B cell (primary cell): ENCODE data around the gene OR10H2. TPM values are rescaled to one million over a fixed set of nuclear protein-coding genes. Genes with fewer than 3 reads are reported as not detected.

ENCODE experiments used
- ATAC-seq: fragments of 200-7000 bp; cut with Tn5 transposase; one replicate; pipeline ENCODE4 v1.10.0; 2021; ENCODE audit warnings: low read depth, mild to moderate bottlenecking, moderate number of reproducible peaks, moderate library complexity
- CTCF ChIA-PET: fragments of 350-600 bp; sonication (Branson Sonifier 250); formaldehyde crosslinking; loops from one replicate; lab custom pipeline; 2021; ENCODE audit warnings: antibody characterized with exemption, inconsistent platforms; lab: Charles Lee
- POLR2A ChIA-PET: fragments of 350-600 bp; sonication (Branson Sonifier 250); formaldehyde crosslinking; loops from one replicate; lab custom pipeline; 2021; ENCODE audit warnings: antibody characterized with exemption; lab: Charles Lee
- DNase-seq: peaks from one replicate; pipeline ENCODE4 v3.0.0; 2013
- H2AFZ ChIP-seq: 2 replicates; pipeline ENCODE4 v1.6.1; 2012; ENCODE audit warnings: mild to moderate bottlenecking, low read depth, low read length; ENCODE audit not compliant: insufficient read depth, poor library complexity, severe bottlenecking
- H3K27ac ChIP-seq, 2 donors: 1 replicate in 1 of 2; 2 replicates in 1 of 2; pipeline ENCODE4 v1.5.1; 2012 to 2013; ENCODE audit warnings: low read length in 2 of 2, mild to moderate bottlenecking in 2 of 2, moderate library complexity in 1 of 2
- H3K27me3 ChIP-seq, 4 experiments: fragments of 200-600 bp in 1 of 4; sonication (generic) in 1 of 4; replicated peaks in 1 of 4; 1 replicate in 2 of 4; 2 replicates in 2 of 4; pipeline versions ENCODE4 v1.6.1 to v1.7.0; 2013 to 2016; ENCODE audit warnings: low read length in 3 of 4, mild to moderate bottlenecking in 2 of 4, mixed read lengths in 1 of 4, moderate library complexity in 1 of 4; ENCODE audit not compliant: insufficient read depth in 4 of 4, control insufficient read depth in 3 of 4; ENCODE audit errors: control extremely low read depth in 1 of 4
- H3K36me3 ChIP-seq, 2 experiments: replicated peaks in 1 of 2; 1 replicate in 1 of 2; 2 replicates in 1 of 2; pipeline versions ENCODE4 v1.6.1 to v1.7.1; 2013; ENCODE audit warnings: low read length in 1 of 2; ENCODE audit not compliant: insufficient read depth in 2 of 2, control insufficient read depth in 1 of 2; ENCODE audit errors: control extremely low read depth in 1 of 2, extremely low read depth in 1 of 2
- H3K4me1 ChIP-seq, 2 donors: fragments of 200-600 bp in 1 of 2; sonication (generic) in 1 of 2; 1 replicate in 1 of 2; 2 replicates in 1 of 2; pipeline versions ENCODE4 v1.5.1 to v1.6.1; 2013 to 2017; ENCODE audit warnings: low read length in 2 of 2; ENCODE audit not compliant: control insufficient read depth in 2 of 2, insufficient read depth in 2 of 2
- H3K4me2 ChIP-seq: replicated peaks from 2 replicates; pipeline ENCODE3; 2012; ENCODE audit warnings: mild to moderate bottlenecking, low read depth, low read length; ENCODE audit not compliant: poor library complexity, severe bottlenecking
- H3K4me3 ChIP-seq, 5 experiments: fragments of 200-600 bp in 1 of 5; sonication (generic) in 1 of 5; 1 replicate in 3 of 5; 2 replicates in 2 of 5; pipeline versions ENCODE4 v1.5.1 to v1.7.0; 2011 to 2016; ENCODE audit warnings: low read length in 4 of 5, mild to moderate bottlenecking in 4 of 5, low read depth in 2 of 5, control low read depth in 1 of 5, moderate library complexity in 1 of 5; ENCODE audit not compliant: insufficient read depth in 1 of 5; ENCODE audit errors: control extremely low read depth in 1 of 5, extremely low read depth in 1 of 5
- H3K79me2 ChIP-seq: fragments of 200-600 bp; sonication (generic); one replicate; pipeline ENCODE4 v1.6.0; 2016; ENCODE audit warnings: low read length; ENCODE audit not compliant: control insufficient read depth, insufficient read depth
- H3K9ac ChIP-seq: fragments of 200-600 bp; sonication (generic); 2 replicates; pipeline ENCODE4 v1.6.1; 2017; ENCODE audit warnings: mild to moderate bottlenecking, low read length, moderate library complexity
- H3K9me3 ChIP-seq, 3 donors: one replicate each; pipeline versions ENCODE4 v1.6.1 to v1.7.1; 2013; ENCODE audit warnings: low read length in 2 of 3; ENCODE audit not compliant: control insufficient read depth in 2 of 3, insufficient read depth in 1 of 3; ENCODE audit errors: control extremely low read depth in 1 of 3
- H4K20me1 ChIP-seq: 2 replicates; pipeline ENCODE4 v1.6.0; 2012; ENCODE audit warnings: mild to moderate bottlenecking, low read length; ENCODE audit not compliant: insufficient read depth, control insufficient read depth, poor library complexity, severe bottlenecking
- H3K27ac Mint-ChIP-seq: one replicate; pipeline ENCODE4 v1.8.0; 2021; ENCODE audit warnings: mixed read lengths
- H3K27me3 Mint-ChIP-seq: one replicate; pipeline ENCODE4 v1.8.0; 2021; ENCODE audit warnings: mixed read lengths
- H3K4me1 Mint-ChIP-seq: one replicate; pipeline ENCODE4 v1.8.0; 2021; ENCODE audit warnings: mixed read lengths
- H3K4me3 Mint-ChIP-seq: one replicate; pipeline ENCODE4 v1.8.0; 2021; ENCODE audit warnings: mixed read lengths
- H3K9me3 Mint-ChIP-seq: one replicate; pipeline ENCODE4 v1.8.0; 2022; ENCODE audit warnings: mixed read lengths; ENCODE audit not compliant: insufficient read depth
- CTCF ChIP-seq: fragments of 200-600 bp; IDR thresholded peaks from one replicate; pipeline ENCODE4 v1.8.0; 2022; ENCODE audit warnings: antibody characterized with exemption, mild to moderate bottlenecking
- EZH2 ChIP-seq: IDR thresholded peaks from 2 replicates; pipeline ENCODE4 v1.6.1; 2012; ENCODE audit warnings: borderline replicate concordance, low read depth, mild to moderate bottlenecking, moderate library complexity, low read length; ENCODE audit not compliant: insufficient read depth, poor library complexity, severe bottlenecking
- WGBS: methylation state at CpG from one replicate; pipeline ENCODE4 v1.1.5; 2013; ENCODE audit warnings: missing lambda C conversion rate; ENCODE audit not compliant: insufficient coverage; 5-methylcytosine and 5-hydroxymethylcytosine counted together
- intact Hi-C: fragments of 100-400 bp; cut with micrococcal nuclease; formaldehyde crosslinking; loops from one replicate; pipeline ENCODE4 v1.10.0; 2022
- polyA plus RNA-seq: library from polyadenylated mRNA; depleted of rRNA; stranded (reverse); fragments of >200 nt; gene quantifications from 2 replicates; pipeline ENCODE4 v1.2.3, GENCODE V29; 2012
- total RNA-seq, 2 donors: library from RNA; stranded (reverse); fragments of 120-200 nt in 1 of 2; gene quantifications; 1 replicate in 1 of 2; 2 replicates in 1 of 2; pipeline versions ENCODE4 v1.2.3 to v1.2.4, GENCODE V29; 2013 to 2022

The OR10H2 gene
- total and polyA plus RNA-seq, 2 donors (not counting 1 experiment from before 2014, with no cell fraction given) = not detected

- Mint-ChIP-seq H3K27ac (no peak overlapping the region), H3K4me3 (no peak overlapping the region), H3K9me3 (no peaks in the 10 kb centered on the region), H3K4me1 (no peaks in the 10 kb centered on the region), H3K27me3 (peaks cover 45% of the 10 kb centered on the region)
- Histone ChIP-seq H3K36me3 (no peaks in the 10 kb centered on the region), H3K9ac (no peak overlapping the region), H3K4me3 (no peak overlapping the region), H3K27ac (no peak overlapping the region), H3K9me3 (peaks cover 0 to 1% (median 0%) of the 10 kb centered on the region in 3 donors), H3K27me3 (peaks cover 0 to 17% (median 3%) of the 10 kb centered on the region in 4 experiments), H3K4me1 (no peaks in the 10 kb centered on the region), H3K79me2 (no peaks in the 10 kb centered on the region), H3K4me2 (no peak overlapping the region), H4K20me1 (no peaks in the 10 kb centered on the region), H2AFZ (no peak overlapping the region)
- WGBS = 72% methylated on average over 4 of the region's 4 CpGs
- no peak for TF ChIP-seq CTCF
- TF ChIP-seq EZH2 = no peak
- ChIA-PET POLR2A (no interaction called here), CTCF (interaction anchor here (0.6 kb wide), 1 partner anchor 205 kb away, joined by 4 read pairs; no protein-coding TSS in a partner anchor)
- ATAC-seq (no peak), DNase-seq (no peak)
- intact Hi-C loops = no loop called here
Measured at GRCh38 chr19:15701757-15702533, 25.9 kb upstream of the OR10H2 start.

DNA sequence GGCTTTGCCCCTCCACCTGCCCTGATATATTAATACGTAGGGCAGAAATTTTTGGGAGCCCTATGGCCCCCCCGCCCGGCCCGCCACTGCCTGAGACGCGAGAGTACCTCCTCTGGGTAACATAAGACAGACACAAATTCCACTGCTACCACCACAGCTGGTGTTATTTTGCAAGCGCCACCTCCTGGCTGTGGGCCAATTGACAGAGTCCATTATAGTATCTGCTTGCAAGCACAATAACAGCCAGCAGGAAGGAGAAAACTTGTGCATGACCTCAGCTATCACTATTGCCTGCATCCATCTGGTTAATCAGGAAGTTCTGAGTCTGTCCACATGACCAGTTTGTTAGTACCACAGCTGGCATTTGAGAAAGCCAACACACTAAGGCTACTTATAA is 25.3 kb upstream of the OR10H2 start:
- intact Hi-C loops = no loop called here
- Histone ChIP-seq H4K20me1 (no peaks in the 10 kb centered on the region), H3K9ac (no peak overlapping the region), H3K27me3 (peaks cover 0 to 17% (median 3%) of the 10 kb centered on the region in 4 experiments), H3K4me2 (no peak overlapping the region), H3K27ac (no peak overlapping the region), H3K4me1 (no peaks in the 10 kb centered on the region), H2AFZ (no peak overlapping the region), H3K79me2 (no peaks in the 10 kb centered on the region), H3K36me3 (no peaks in the 10 kb centered on the region), H3K9me3 (no peaks in the 10 kb centered on the region), H3K4me3 (no peak overlapping the region)
- CTCF ChIA-PET = no interaction called here
- no peak for DNase-seq
- Mint-ChIP-seq H3K27ac (no peak overlapping the region), H3K27me3 (peaks cover 45% of the 10 kb centered on the region), H3K4me1 (no peaks in the 10 kb centered on the region), H3K4me3 (no peak overlapping the region), H3K9me3 (no peaks in the 10 kb centered on the region)
- POLR2A ChIA-PET = no interaction called here
- no peak for ATAC-seq
- TF ChIP-seq CTCF (no peak), EZH2 (no peak)
- WGBS = 0% methylated on average over 7 of the region's 7 CpGs
